NCI-H1417 treated with DMSO at 0.1 percent for 48 hours (cell line): ENCODE results near the gene DCLRE1B.
A peak's percentile ranks its signal among the peaks of the same experiment; 100 is the strongest.

ENCODE experiments used
- DNase-seq: peaks from one replicate; lab custom pipeline; 2025; lab: John Stamatoyannopoulos, UW

The DCLRE1B gene

GRCh38 chr1:113904674-113905434, at the start of gene DCLRE1B, which contains the start of gene AP4B1:
Gene DCLRE1B (plus strand): TSS chr1:113905326. CDS start chr1:113905587, 261 bp downstream.
Gene AP4B1 (minus strand): TSS chr1:113904799. CDS start chr1:113904717, 82 bp downstream.
- DNase-seq = peak; percentile 96

- no peak for DNase-seq
Measured at GRCh38 chr1:113855630-113856400, 49.3 kb upstream of the DCLRE1B start.

- no peak for DNase-seq
Measured at GRCh38 chr1:113856401-113856790, 48.7 kb upstream of the DCLRE1B start.

- DNase-seq = no peak
Measured at GRCh38 chr1:113857776-113858175, 47.4 kb upstream of the DCLRE1B start.

- DNase-seq = no peak
Measured at GRCh38 chr1:113858418-113858817, 46.7 kb upstream of the DCLRE1B start.

GRCh38 chr1:113858982-113859381, 46.1 kb upstream of the DCLRE1B start:
- no peak for DNase-seq

GRCh38 chr1:113859478-113860175, 45.5 kb upstream of the DCLRE1B start:
- no peak for DNase-seq

GRCh38 chr1:113860891-113861290, 44.2 kb upstream of the DCLRE1B start:
- no peak for DNase-seq

GRCh38 chr1:113861641-113862040, 43.5 kb upstream of the DCLRE1B start:
- DNase-seq = no peak

GRCh38 chr1:113868387-113869083, 36.6 kb upstream of the DCLRE1B start:
- no peak for DNase-seq

GRCh38 chr1:113870778-113871177, 34.3 kb upstream of the DCLRE1B start:
- no peak for DNase-seq

- DNase-seq = no peak
Measured at GRCh38 chr1:113871597-113872113, 33.5 kb upstream of the DCLRE1B start, which contains the start of gene PTPN22. Gene PTPN22 (minus strand): TSS chr1:113871712.

GRCh38 chr1:113872219-113872935, 32.7 kb upstream of the DCLRE1B start:
- no peak for DNase-seq

- DNase-seq = no peak
Measured at GRCh38 chr1:113874012-113874879, 30.9 kb upstream of the DCLRE1B start.

- no peak for DNase-seq
Measured at GRCh38 chr1:113875714-113876113, 29.4 kb upstream of the DCLRE1B start.

- DNase-seq = no peak
Measured at GRCh38 chr1:113876176-113876575, 28.9 kb upstream of the DCLRE1B start.

- DNase-seq = no peak
Measured at GRCh38 chr1:113879739-113880038, 25.4 kb upstream of the DCLRE1B start.

- DNase-seq = no peak
Measured at GRCh38 chr1:113881661-113882060, 23.5 kb upstream of the DCLRE1B start.

GRCh38 chr1:113886417-113887401, 18.4 kb upstream of the DCLRE1B start:
- DNase-seq = no peak
